ENCODE measurements around the gene PRUNE2. TPM values are rescaled to one million over a fixed set of nuclear protein-coding genes. Genes with fewer than 3 reads are reported as not detected.

Gene PRUNE2
- total RNA-seq, 1 experiment from 2014 or later = 7.2 TPM

DNA sequence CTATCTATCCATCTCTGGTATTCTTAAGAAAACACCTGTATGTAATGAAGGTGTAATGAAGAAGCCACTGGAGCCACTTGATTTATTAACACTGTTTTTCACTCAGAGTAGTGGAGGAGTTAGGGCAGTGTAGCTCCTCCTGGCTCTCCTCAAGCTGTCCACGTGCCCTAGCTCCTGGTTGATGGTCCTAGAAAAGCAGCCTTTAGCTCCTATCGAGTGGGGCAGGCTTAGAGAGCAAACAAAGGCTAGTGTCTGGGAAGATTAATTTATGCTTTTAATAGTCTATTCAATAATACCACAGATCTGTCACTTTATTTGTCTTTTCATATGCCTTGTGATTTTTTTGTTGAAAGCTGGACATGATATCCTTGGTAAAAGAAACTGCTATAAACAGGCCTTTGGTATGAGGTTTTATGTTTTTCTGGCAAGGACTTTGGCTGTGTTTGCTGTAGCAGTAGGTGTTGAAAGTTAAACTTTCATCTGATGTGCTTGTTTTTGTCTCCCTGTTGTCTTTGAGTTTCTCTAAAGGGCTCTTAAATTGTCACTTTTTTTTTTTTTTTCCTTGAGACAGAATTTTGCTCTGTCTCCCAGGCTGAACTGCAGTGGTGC, 305.8 kb downstream of the PRUNE2 start:
- no peak for DNase-seq (ENCODE audit: low read depth)

DNA sequence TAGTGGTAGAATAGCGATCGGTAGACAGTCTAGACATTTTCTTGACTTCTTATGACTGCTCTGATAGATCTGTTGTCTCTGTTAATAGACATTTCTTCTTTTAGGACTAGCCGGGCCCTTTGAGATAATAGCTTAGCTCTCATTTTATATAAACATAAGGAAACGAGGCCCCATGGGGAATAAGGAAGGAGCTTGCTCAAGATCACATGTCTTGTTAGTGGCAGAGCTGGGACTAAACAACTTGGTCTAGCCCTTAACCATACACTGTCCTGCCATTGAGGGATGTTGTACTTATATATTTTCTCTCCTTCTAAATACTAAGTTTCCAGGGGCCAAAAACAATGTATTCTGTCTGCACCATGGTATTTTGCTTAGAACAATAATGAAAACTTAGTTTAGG, 306.9 kb downstream of the PRUNE2 start:
- no peak for DNase-seq (ENCODE audit: low read depth)

GRCh38 chr9:76595645-76596044, 310.3 kb downstream of the PRUNE2 start:
- peak; percentile 48 for DNase-seq (ENCODE audit: low read depth)

DNA sequence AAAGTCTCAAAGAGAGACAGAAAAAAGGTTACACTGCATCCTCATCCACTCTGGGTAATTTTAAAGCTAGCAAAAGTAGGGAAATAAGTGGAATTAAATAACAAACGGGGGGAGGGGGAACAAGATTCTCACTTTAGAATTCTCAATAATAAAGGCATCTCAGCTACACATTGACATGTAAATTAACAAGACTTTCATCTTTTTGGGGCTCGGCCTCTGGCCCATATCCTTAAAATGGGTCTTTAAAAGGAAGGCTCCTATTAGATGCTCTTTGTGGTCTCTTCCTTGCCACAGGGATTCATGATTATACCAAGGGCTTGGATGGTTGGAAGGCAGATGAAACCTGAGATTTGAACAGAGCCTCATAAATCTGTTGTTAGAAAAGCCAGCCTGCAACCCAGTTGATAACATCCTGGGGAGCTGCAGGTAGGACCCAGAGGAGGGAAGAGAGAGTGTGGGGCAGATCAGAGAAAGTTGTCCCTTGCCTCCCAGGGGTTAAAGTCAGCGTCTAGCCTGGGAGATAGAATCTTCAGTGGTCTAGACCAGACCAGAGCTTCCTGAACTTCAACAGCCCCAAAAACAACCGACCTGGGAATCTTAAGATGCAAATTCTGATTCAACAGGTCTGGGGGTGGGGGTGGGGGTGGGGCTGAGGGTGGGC, 311.0 kb downstream of the PRUNE2 start:
- peak; percentile 38 for DNase-seq (ENCODE audit: low read depth)

DNA sequence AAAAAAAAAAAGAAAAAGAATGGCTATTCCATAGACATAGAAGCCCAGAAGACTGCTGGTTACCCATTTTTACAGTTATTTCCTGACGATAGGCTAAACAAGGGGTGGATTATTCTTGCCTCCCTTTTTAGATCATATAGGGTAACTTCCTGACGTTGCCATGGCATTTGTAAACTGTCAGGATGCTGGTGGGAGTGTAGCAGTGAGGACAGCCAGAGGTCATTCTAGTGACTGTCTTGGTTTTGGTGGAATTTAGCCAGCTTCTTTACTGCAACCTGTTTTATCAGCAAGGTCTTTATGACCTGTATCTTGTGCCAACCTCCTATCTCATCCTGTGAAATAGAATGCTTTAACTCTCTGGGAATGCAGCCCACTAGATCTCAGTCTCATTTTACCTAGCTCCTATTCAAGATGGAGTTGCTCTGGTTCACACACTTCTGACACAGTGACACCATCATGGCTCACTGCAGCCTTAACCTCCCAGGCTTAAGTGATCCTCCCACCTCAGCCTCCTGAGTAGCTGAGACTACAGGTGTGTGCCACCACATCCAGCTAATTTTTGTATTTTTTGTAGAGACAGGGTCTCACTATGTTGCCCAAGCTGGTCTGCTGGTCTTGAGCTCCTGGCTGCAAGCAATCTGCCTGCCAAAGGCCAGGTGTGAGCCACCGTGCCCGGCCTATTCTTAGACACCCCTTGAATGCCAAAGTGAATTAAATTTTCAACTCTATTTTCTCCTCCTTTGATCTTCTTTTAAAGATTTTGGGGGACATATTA, 311.8 kb downstream of the PRUNE2 start:
- DNase-seq (ENCODE audit: low read depth) = peak; percentile 75

DNA sequence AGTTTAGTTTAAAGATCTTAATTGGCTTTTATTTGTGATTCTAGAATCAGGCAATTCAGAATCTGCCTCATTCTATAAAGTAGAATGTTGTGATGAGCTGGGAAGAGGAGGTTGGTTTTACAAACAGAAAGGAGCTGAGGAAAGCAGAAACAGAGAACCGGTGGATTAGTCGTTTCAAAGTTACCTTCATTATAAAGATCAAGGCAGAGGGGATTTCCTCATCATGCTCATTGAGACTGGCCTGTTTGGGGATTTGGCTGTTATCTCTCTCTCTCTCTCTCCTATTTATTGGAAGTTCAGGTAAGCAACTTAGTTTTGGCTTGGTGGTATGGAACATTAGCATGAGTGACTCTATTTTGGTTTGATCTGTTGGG, 313.0 kb downstream of the PRUNE2 start:
- peak; percentile 34 for DNase-seq (ENCODE audit: low read depth)

DNA sequence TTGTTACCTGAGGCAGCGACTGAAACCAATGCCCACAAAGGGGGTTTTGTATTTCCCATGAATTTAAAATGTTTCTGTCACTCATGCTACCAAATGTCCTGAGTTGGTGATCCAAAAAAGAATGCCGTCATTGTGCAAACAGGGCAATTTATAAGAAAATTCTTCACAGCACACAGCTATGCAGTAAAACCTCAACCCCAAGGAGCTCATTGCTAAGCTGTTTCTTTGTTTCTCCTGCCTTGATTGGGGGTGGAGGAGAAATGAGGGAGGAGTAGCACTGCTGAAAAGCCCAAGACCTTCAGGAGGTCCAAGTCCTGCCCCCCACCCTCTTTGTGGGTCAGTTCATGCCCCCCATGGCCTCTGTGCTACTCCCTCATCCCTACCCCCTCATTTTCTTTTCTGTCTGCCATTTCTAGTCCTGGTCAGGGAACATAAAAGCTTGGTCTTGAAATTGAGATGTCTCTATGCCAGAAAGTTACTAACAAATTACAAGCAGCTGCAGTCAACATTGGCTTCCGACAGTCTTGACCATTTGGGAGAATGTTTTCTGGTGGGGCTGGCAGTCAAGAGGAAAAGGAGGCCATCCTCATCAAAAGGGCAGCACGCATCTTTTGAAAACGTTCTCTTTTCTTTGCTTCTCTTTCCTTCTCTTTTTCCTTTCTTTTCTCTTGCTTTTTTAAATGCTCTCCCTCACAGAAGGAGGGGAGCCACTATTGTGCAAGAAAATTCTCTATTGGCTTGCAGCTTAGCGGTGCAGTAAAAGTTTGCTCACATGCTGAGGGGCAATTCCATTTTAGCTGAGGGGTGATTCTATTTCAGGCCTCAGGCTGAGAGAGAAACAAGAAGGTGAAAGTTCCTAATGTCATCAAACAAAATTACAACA, 313.6 kb downstream of the PRUNE2 start:
- DNase-seq (ENCODE audit: low read depth) = peak; percentile 82

DNA sequence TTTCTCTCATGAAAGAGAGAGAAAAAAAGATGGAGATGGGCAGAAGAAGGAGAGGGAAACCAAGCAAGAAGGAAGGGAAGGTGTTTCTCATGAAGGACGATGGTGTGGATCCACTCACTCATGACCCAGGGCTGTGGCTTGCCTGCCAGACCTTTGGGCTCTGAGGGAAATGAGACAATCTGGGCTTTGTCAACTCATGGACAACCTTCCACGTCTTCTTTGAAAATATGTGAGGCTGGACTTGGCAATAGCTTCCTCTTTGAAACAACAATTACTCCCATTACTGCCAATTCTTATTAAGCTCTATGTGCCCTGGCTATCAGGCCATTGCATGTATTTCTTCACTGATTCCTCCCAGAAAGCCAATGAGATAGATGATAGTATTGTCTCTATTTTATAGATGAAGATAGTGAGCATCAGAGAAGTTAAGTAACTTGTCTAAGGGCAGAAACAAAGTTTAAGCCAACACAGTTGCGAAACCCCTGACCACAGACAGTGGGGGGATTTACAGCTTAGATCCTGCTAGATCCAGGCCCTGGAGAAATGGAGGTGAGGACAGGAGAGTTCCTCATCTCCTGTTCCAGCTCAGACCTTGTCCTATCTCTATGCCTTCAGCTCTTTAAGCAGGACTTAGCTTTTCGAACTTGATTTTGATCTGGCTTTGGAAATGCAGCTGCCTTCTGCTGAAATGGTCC, 314.5 kb downstream of the PRUNE2 start:
- peak; percentile 58 for DNase-seq (ENCODE audit: low read depth)

DNA sequence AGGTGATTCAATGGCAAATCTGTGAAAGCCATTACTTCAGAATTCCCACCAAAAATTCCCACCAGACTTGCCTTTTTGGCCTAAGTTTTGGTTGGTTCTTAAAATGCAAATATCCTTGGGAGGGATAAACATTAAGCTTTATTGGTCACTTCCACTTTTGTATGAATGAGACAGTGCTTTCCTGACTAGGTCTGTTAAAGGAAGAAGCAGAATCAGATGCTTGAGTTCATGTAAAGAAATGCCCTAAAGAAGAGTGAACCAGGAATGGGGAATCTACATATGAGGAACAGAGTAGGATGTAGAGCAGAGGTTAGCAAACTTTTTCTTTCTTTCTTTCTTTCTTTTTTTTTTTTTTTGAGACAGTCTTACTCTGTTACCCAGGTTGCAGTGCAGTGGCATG, 317.6 kb downstream of the PRUNE2 start:
- no peak for DNase-seq (ENCODE audit: low read depth)

DNA sequence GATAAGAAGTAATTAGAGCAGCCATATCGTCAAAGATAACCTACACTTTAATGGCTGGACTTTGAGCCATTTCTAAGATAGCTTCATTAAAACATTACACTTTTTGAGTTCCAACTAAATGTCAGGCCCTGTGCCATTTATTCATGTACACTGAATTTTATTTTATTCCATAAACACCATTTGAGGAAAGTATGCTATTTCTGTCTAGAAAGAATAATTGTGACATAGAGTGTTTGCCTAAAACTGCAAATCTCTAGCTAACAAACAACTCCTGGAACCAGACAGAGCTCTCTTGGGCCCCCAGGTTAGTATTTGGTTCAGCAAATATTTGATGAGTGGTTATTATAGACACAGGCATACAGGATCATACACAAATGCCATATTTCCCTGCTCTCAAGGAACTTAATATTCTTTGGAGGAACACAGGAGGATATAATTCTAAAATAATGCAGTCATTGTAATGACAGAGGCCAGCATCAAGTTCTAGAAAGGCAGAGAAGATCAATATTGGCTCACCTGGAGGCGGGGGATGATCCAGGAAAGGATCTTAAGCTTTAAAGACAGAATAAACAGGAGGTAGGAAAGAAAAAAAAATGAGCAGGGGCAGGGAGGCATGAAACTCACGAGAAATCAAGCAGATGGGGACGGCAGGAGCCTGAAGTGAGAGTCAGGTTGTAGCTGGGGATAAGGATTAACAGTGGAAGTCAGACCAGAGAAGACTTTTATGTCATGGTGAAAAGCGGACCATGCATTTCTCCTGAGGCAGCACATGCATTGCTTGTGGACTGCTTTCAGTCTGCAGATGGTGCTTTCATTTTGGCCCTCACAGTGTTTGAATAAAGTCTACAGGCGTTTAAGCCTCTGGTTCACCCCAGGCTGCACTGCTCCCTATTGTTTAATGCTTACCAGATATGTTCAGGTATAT, 319.3 kb downstream of the PRUNE2 start:
- DNase-seq (ENCODE audit: low read depth) = no peak

GRCh38 chr9:76585487-76586389, 320.2 kb downstream of the PRUNE2 start:
- no peak for DNase-seq (ENCODE audit: low read depth)

DNA sequence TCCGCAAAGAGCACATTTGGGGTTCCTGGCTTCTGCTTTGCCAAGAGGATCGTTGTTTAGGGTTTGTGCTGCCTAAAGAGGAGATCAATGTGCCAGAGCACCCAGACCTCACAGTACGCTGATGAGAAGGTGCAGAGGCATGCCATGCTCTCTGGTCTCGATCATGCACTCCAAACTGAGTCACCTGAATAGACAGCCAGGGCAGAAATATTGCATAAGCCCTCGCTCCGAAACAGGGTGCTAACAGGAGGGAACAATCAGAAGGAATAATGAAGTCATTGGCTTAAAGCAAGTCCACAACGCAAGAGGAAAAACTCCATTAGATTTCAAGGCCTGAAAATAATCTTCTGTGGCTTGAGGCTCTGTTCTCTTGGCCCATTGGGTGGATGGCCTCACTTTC, 322.7 kb downstream of the PRUNE2 start:
- no peak for DNase-seq (ENCODE audit: low read depth)

DNA sequence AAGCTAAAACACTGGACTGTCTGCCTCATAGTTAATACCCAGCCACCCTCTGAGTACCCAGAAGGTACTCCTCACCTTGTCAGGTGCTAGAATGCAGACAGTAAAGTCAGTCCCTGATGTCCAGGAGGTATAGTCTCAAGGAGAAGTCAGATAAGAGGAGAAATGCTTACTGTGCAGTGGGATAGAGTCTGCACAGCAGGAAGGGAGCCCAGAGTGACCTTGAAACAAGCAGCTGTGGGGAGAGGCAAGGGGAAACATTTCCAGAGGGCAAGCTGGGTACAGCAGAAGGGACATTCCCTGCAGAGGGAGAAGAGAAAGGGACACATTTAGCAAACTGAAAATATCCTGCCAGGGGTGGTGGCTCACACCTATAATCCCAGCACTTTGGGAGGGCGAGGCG, 324.2 kb downstream of the PRUNE2 start:
- DNase-seq (ENCODE audit: low read depth) = no peak

DNA sequence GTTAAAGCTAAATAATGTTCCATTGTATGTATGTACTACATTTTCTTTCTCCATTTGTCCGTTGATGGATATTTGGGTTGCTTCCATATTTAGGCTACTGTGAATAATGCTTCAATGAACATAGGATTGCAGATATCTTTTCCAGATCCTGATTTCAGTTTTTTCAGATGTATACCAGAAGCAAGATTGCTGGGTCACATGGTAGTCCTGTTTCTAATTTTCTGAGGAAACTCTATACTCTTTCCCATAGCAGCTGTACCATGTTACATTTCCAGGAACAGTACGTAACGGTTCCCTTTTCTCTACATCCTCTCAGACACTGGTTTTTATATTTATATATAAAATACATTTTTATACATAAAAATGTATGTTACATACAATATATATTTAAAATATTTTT, 325.1 kb downstream of the PRUNE2 start:
- DNase-seq (ENCODE audit: low read depth) = no peak

- no peak for DNase-seq (ENCODE audit: low read depth)
These were observed 325.7 kb downstream of the PRUNE2 start for GRCh38 chr9:76580188-76580587.

GRCh38 chr9:76576344-76576743, 329.6 kb downstream of the PRUNE2 start:
- DNase-seq (ENCODE audit: low read depth) = peak; percentile 98

DNA sequence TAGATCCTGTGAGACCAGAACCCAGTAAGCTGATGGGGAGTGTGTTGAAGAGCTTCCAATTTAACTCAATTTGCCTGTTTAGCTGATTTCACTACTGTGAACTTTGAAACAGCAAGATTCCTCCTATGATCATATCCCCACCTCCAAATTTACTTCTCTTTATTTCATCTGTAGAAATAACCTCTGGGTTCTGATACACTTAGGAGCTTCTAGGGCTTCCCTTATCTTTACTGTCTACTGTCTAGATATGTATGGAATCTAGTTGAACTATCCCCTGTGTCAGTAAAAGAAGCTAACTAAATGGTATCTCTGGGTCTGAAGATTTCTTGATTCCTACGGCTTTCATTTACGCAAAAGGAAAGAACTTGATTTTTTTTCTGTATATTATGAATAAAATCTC, 330.2 kb downstream of the PRUNE2 start:
- DNase-seq (ENCODE audit: low read depth) = no peak

DNA sequence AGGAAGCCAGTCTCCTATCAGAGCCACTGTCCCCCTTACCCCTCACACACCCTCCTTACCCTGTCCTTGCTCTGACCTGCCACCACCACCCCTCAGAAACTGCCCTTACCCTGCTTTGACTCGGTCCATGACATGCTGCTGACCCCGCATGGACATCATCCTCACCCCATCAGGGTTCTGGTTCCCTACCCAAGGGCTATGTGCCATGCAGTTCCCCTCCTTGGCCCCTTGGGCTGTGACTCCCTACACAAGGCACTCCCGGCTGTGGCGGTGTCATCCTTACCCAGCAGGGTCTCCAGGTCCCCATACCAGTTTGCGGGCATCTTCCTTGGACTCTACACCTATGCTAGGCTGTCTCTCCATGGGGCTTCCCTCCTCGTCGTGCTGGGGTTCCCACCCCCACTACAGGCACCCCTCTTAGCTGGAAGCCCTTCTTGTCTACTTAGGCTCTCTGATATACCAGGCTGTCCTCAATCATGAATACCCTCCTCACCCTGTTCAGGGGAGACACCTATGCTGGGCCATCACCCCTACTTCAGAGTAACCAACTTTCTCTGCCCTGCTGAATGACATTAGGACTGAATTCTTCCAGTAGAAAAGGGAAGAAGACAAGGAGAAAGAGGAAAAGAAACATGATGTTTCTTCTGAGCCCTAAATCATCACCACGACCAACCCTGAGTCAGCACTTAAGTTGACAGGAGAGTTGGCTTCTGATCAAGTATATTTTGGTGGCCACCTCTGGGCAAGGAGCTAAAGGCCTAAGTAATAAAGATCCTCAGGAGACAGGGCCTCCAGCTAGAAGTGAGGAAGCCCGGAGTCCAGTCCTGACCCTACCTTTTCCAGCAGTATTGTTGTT, 331.8 kb downstream of the PRUNE2 start:
- DNase-seq (ENCODE audit: low read depth) = peak; percentile 73

Measured in M059J (cell line).